Hepatocyte (in vitro differentiated cells): ENCODE measurements around the gene SEC14L2.

ENCODE experiments used
- EZH2 ChIP-seq: fragments of 200-600 bp; sonication (generic); IDR thresholded peaks from 2 replicates; pipeline ENCODE4 v1.6.1; 2016; ENCODE audit warnings: antibody characterized with exemption, mild to moderate bottlenecking, borderline replicate concordance
- TF ChIP-seq, protein P1 (sequence below): fragments of 200-600 bp; sonication (generic); IDR thresholded peaks from 2 replicates; pipeline ENCODE4 v1.5.1; 2016; ENCODE audit warnings: antibody characterized with exemption, mild to moderate bottlenecking; ENCODE audit not compliant: poor library complexity

- TF ChIP-seq, protein P1, sequence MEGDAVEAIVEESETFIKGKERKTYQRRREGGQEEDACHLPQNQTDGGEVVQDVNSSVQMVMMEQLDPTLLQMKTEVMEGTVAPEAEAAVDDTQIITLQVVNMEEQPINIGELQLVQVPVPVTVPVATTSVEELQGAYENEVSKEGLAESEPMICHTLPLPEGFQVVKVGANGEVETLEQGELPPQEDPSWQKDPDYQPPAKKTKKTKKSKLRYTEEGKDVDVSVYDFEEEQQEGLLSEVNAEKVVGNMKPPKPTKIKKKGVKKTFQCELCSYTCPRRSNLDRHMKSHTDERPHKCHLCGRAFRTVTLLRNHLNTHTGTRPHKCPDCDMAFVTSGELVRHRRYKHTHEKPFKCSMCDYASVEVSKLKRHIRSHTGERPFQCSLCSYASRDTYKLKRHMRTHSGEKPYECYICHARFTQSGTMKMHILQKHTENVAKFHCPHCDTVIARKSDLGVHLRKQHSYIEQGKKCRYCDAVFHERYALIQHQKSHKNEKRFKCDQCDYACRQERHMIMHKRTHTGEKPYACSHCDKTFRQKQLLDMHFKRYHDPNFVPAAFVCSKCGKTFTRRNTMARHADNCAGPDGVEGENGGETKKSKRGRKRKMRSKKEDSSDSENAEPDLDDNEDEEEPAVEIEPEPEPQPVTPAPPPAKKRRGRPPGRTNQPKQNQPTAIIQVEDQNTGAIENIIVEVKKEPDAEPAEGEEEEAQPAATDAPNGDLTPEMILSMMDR: no peak
- no peak for TF ChIP-seq EZH2
Observed at GRCh38 chr22:30405731-30406130, 8.9 kb downstream of the SEC14L2 start.
